Suprapubic skin (tissue), 4 donors: ENCODE data around the gene VTI1A. TPM values are rescaled to one million over a fixed set of nuclear protein-coding genes. Genes with fewer than 3 reads are reported as not detected.

Source experiments
- DNase-seq, 2 donors: peaks; one replicate each; pipeline ENCODE4 v3.0.0-alpha.2; 2019; ENCODE audit warnings: low spot score in 2 of 2
- H3K27ac ChIP-seq: fragments of 200-600 bp; sonication (generic); one replicate; pipeline ENCODE4 v1.5.1; 2019
- H3K27me3 ChIP-seq: fragments of 200-600 bp; sonication (generic); one replicate; pipeline ENCODE4 v1.5.1; 2019
- H3K36me3 ChIP-seq: fragments of 200-600 bp; sonication (generic); one replicate; pipeline ENCODE4 v1.5.1; 2019
- H3K4me1 ChIP-seq: fragments of 200-600 bp; sonication (generic); one replicate; pipeline ENCODE4 v1.5.1; 2019
- H3K4me3 ChIP-seq: fragments of 200-600 bp; sonication (generic); one replicate; pipeline ENCODE4 v1.5.1; 2019; ENCODE audit warnings: mild to moderate bottlenecking
- H3K9me3 ChIP-seq: fragments of 200-600 bp; sonication (generic); one replicate; pipeline ENCODE4 v1.5.1; 2019
- EP300 ChIP-seq: sonication (generic); formaldehyde crosslinking; IDR thresholded peaks from one replicate; pipeline ENCODE4 v1.6.1; 2017; ENCODE audit warnings: antibody characterized with exemption
- POLR2A ChIP-seq, 2 donors: fragments of 450-650 bp; IDR thresholded peaks; one replicate each; pipeline ENCODE4 v1.6.1; 2017; ENCODE audit warnings: antibody characterized with exemption in 2 of 2, mild to moderate bottlenecking in 2 of 2, moderate library complexity in 2 of 2
- POLR2AphosphoS5 ChIP-seq, 3 donors: sonication (generic); formaldehyde crosslinking; IDR thresholded peaks; one replicate each; pipeline ENCODE4 v1.6.1; 2017; ENCODE audit warnings: antibody characterized with exemption in 3 of 3
- whole genome bisulfite sequencing: methylation state at CpG from one replicate; pipeline ENCODE4 v1.1.5; 2018; 5-methylcytosine and 5-hydroxymethylcytosine counted together
- total RNA-seq, 4 donors: library from RNA; depleted of rRNA; stranded (reverse); fragments of >200 nt; gene quantifications; one replicate each; pipeline ENCODE4 v1.1.0, GENCODE V29; 2016
- TF ChIP-seq, protein P1 (sequence below), 2 donors: fragments of 200-600 bp in 1 of 2; fragments of 450-650 bp in 1 of 2; sonication (generic) in 1 of 2; IDR thresholded peaks; one replicate each; pipeline ENCODE4 v1.5.1; 2016 to 2019; ENCODE audit warnings: antibody characterized with exemption in 2 of 2, mild to moderate bottlenecking in 1 of 2, moderate library complexity in 1 of 2

VTI1A gene
- total RNA-seq, 4 donors from 2014 or later: 43.0 to 81.0 (median 49.2) TPM

DNA sequence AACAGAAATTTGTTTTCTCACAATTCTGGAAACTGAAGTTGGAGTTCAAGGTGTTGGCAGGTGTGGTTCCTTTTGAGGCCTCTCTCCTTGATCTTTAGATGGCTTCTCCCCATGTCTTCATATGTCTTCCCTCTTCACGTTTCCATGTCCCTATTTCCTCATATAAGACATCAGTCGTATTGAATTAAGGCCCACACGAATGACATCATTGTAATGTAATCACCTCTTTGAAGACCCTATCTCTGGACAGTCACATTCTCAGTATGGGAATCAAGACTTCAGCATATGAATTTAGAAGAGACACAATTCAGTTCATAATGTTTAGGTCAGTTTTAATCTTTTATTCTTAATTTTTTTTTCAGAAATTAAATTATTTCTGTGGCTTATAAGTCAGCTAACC is 19.8 kb downstream of the VTI1A start:
- TF ChIP-seq, protein P1, sequence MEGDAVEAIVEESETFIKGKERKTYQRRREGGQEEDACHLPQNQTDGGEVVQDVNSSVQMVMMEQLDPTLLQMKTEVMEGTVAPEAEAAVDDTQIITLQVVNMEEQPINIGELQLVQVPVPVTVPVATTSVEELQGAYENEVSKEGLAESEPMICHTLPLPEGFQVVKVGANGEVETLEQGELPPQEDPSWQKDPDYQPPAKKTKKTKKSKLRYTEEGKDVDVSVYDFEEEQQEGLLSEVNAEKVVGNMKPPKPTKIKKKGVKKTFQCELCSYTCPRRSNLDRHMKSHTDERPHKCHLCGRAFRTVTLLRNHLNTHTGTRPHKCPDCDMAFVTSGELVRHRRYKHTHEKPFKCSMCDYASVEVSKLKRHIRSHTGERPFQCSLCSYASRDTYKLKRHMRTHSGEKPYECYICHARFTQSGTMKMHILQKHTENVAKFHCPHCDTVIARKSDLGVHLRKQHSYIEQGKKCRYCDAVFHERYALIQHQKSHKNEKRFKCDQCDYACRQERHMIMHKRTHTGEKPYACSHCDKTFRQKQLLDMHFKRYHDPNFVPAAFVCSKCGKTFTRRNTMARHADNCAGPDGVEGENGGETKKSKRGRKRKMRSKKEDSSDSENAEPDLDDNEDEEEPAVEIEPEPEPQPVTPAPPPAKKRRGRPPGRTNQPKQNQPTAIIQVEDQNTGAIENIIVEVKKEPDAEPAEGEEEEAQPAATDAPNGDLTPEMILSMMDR (IDR thresholded peaks at IDR 0.05): no peak
- TF ChIP-seq POLR2AphosphoS5 (IDR thresholded peaks at IDR 0.05): no peak
- no peak for TF ChIP-seq EP300
- no peak for TF ChIP-seq POLR2A (IDR thresholded peaks at IDR 0.05)
- Histone ChIP-seq H3K27me3 (no peaks in the 10 kb centered on the region), H3K9me3 (no peaks in the 10 kb centered on the region), H3K4me3 (no peak overlapping the region), H3K4me1 (no peaks in the 10 kb centered on the region), H3K27ac (no peak overlapping the region), H3K36me3 (peaks cover 37% of the 10 kb centered on the region)
- no peak for DNase-seq
- WGBS: 86% methylated on average over 3 of the region's 3 CpGs

DNA sequence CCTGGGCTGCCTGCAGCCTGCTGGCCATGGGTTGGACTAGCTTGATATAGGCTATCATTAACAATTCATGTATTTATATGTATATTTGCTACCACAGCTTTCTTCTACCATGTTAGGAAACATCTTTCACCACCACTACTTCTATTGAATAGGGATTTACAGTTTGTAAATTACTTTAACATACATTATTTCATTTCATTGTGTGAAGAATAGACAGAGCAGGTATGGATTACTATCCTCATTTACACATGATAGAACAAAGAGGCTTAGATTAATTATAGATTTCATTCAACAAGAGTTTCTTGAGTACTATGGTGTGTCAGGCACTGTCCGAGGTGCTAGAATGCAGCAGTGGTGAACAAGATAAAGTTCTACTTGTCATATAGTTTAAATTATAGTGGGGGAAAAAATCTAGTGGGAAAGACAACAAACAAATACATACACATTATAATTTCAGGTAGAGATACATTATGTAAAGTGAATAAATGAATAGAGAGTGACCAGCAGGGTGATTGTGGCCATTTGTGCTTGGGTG is 20.6 kb downstream of the VTI1A start:
- H3K27me3 ChIP-seq: no peaks in the 10 kb centered on the region
- H3K36me3 ChIP-seq: peaks cover 37% of the 10 kb centered on the region
- no peak overlapping the region for H3K27ac ChIP-seq
- TF ChIP-seq POLR2AphosphoS5 (IDR thresholded peaks at IDR 0.05) (no peak), EP300 (no peak), POLR2A (IDR thresholded peaks at IDR 0.05) (no peak)
- TF ChIP-seq, protein P1 (IDR thresholded peaks at IDR 0.05): no peak
- no peaks in the 10 kb centered on the region for H3K9me3 ChIP-seq
- WGBS: 95% methylated on average over 1 of the region's 1 CpG
- DNase-seq: no peak
- H3K4me1 ChIP-seq: no peaks in the 10 kb centered on the region
- no peak overlapping the region for H3K4me3 ChIP-seq

DNA sequence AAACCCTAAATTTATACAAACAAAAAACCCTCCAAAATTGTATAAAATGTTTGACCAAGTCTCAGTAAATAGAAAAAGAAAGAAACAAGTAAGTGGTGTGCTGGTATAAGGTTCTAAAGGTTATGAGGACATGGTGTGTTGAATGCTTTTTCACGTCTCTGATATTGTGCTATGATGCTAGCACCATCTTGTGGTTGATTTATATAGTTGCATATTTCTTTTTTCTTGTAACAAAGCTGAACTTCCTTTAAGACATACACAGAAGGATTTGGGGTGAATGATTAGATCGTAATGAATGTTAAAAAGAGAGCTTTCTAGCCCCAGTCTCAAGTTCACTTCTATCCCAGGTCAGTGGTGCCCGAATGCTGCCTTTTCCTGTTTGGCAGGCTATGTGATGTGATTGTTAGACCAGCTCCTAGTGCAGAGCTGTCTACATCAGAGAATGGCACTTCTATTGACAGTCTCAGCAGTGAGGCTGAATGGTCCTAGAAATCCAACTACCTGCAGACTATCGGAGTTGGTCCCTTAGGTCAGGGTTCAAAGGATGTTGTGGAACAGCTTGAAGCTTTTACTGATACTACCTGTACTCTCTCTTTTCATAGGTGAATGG is 25.0 kb downstream of the VTI1A start:
- H3K36me3 ChIP-seq: peaks cover 14% of the 10 kb centered on the region
- 19% methylated on average over 4 of the region's 4 CpGs for WGBS
- H3K4me3 ChIP-seq: no peak overlapping the region
- TF ChIP-seq POLR2AphosphoS5 (IDR thresholded peaks at IDR 0.05): no peak
- TF ChIP-seq, protein P1 (IDR thresholded peaks at IDR 0.05): peak in 1 of 2 donors; percentile 62
- DNase-seq: no peak
- no peak overlapping the region for H3K27ac ChIP-seq
- no peaks in the 10 kb centered on the region for H3K27me3 ChIP-seq
- H3K4me1 ChIP-seq: no peaks in the 10 kb centered on the region
- H3K9me3 ChIP-seq: no peaks in the 10 kb centered on the region

DNA sequence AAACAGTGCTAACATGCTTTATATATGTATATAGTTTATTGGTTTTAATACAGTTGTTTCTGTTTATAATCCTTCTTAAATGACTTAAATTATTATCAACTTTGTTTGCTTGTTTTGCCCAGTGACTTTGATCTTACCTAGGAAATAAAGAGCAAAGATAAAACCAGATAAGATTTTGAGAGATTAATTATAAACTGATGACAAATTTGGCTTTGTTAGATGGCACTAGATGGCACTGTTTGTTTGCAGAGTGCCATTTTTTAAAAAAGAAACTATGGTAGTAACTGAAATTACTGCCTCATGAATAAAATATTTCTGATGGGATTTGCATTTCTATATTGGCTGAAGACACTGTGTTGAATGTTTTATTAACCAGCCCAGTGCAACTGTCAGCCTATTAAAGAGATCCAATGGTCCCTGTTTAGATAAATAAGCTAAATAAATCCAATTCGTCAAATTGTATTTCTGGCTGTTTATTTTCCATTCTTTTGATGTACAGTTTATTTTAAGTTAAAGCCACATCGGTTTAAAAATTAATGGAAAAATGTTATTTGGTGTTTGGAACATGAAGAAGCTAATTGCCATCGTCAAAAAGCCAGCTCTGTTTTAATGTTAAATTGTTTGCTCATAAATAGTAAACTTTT is 28.7 kb downstream of the VTI1A start:
- no peaks in the 10 kb centered on the region for H3K9me3 ChIP-seq
- no peaks in the 10 kb centered on the region for H3K36me3 ChIP-seq
- no peak overlapping the region for H3K4me3 ChIP-seq
- H3K27ac ChIP-seq: no peak overlapping the region
- no peaks in the 10 kb centered on the region for H3K4me1 ChIP-seq
- WGBS: 67% methylated on average over 3 of the region's 3 CpGs
- TF ChIP-seq POLR2AphosphoS5 (IDR thresholded peaks at IDR 0.05): no peak
- TF ChIP-seq, protein P1 (IDR thresholded peaks at IDR 0.05): peak in 1 of 2 donors; percentile 12
- no peak for TF ChIP-seq EP300
- no peak for TF ChIP-seq POLR2A (IDR thresholded peaks at IDR 0.05)
- H3K27me3 ChIP-seq: no peaks in the 10 kb centered on the region
- no peak for DNase-seq

DNA sequence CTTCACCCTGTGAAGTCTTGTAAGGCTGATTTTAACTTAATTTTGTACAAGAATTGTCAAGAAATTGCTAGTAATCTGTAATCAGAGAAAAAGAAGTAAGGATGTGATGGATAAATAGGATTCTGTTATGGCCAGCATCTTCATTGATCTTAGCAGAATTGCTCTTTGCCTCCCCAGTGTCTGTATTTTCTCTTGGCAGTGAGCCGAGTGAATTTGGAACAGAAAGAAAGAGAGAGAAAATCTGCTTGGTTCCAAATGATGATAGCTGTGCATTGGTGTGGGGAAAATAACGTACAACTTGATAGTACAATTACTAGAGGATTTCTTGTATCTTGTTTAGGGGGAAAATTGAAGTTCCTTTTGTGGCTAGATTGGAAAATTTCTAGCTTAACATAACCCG is 34.6 kb downstream of the VTI1A start:
- H3K9me3 ChIP-seq: no peaks in the 10 kb centered on the region
- TF ChIP-seq, protein P1 (IDR thresholded peaks at IDR 0.05): no peak
- TF ChIP-seq EP300: no peak
- TF ChIP-seq POLR2A (IDR thresholded peaks at IDR 0.05): no peak
- TF ChIP-seq POLR2AphosphoS5 (IDR thresholded peaks at IDR 0.05): no peak
- no peak for DNase-seq
- no peak overlapping the region for H3K4me3 ChIP-seq
- no peak overlapping the region for H3K27ac ChIP-seq
- no peaks in the 10 kb centered on the region for H3K36me3 ChIP-seq
- no peaks in the 10 kb centered on the region for H3K27me3 ChIP-seq
- 75% methylated on average over 3 of the region's 3 CpGs for WGBS
- H3K4me1 ChIP-seq: no peaks in the 10 kb centered on the region
